Mesenchymal stem cell (in vitro differentiated cells and primary cell): ENCODE results near the gene F8A1.
"Not testable (repeated sequence)": the region's sequence is repeated elsewhere in the genome, so short reads cannot be mapped to it uniquely, and the experiment has no call there.

Experiments
- DNase-seq: peaks from one replicate; pipeline ENCODE4 v3.0.0-alpha.2; 2013
- H2AFZ ChIP-seq: one replicate; pipeline ENCODE4 v1.6.1; 2013; ENCODE audit warnings: low read depth, mild to moderate bottlenecking, control low read depth, inconsistent platforms, low read length, moderate library complexity
- H2AK5ac ChIP-seq: 2 replicates; pipeline ENCODE4 v1.6.1; 2013; ENCODE audit warnings: low read length, moderate library complexity, mild to moderate bottlenecking, inconsistent platforms; ENCODE audit not compliant: severe bottlenecking
- H2BK120ac ChIP-seq: one replicate; pipeline ENCODE4 v1.6.1; 2013; ENCODE audit warnings: low read depth, mild to moderate bottlenecking, inconsistent platforms, low read length, moderate library complexity
- H2BK12ac ChIP-seq, 2 experiments: one replicate each; pipeline ENCODE4 v1.6.1; 2013; ENCODE audit warnings: inconsistent platforms in 2 of 2, low read length in 2 of 2, mild to moderate bottlenecking in 2 of 2, moderate library complexity in 2 of 2, control low read depth in 1 of 2
- H2BK15ac ChIP-seq: one replicate; pipeline ENCODE4 v1.6.1; 2013; ENCODE audit warnings: mild to moderate bottlenecking, low read depth, inconsistent platforms; ENCODE audit not compliant: poor library complexity, severe bottlenecking
- H2BK5ac ChIP-seq: 2 replicates; pipeline ENCODE4 v1.6.1; 2013; ENCODE audit warnings: low read depth, mild to moderate bottlenecking, low read length, control low read depth, inconsistent platforms; ENCODE audit not compliant: poor library complexity, severe bottlenecking
- H3K14ac ChIP-seq, 2 experiments: one replicate each; pipeline ENCODE4 v1.6.1; 2013; ENCODE audit warnings: inconsistent platforms in 2 of 2, low read length in 2 of 2, control low read depth in 1 of 2, mild to moderate bottlenecking in 1 of 2, moderate library complexity in 1 of 2
- H3K18ac ChIP-seq, 2 experiments: one replicate each; pipeline ENCODE4 v1.6.1; 2013; ENCODE audit warnings: inconsistent platforms in 2 of 2, low read length in 2 of 2, control low read depth in 1 of 2, low read depth in 1 of 2, mild to moderate bottlenecking in 1 of 2
- H3K23ac ChIP-seq, 2 experiments: one replicate each; pipeline ENCODE4 v1.6.1; 2013; ENCODE audit warnings: inconsistent platforms in 2 of 2, low read length in 2 of 2, mild to moderate bottlenecking in 2 of 2, moderate library complexity in 2 of 2, control low read depth in 1 of 2
- H3K27ac ChIP-seq: 2 replicates; pipeline ENCODE4 v1.5.1; 2013; ENCODE audit warnings: mild to moderate bottlenecking, moderate library complexity, low read length, control low read depth, inconsistent platforms; ENCODE audit not compliant: poor library complexity, severe bottlenecking
- H3K27me3 ChIP-seq, 2 experiments: 2 replicates each; pipeline versions ENCODE4 v1.6.1 to v1.7.0; 2013; ENCODE audit warnings: low read length in 2 of 2, mild to moderate bottlenecking in 2 of 2, moderate library complexity in 2 of 2, control low read depth in 1 of 2, inconsistent platforms in 1 of 2; ENCODE audit not compliant: control insufficient read depth in 1 of 2, insufficient read depth in 1 of 2
- H3K36me3 ChIP-seq, 2 experiments: 2 replicates each; pipeline versions ENCODE4 v1.6.1 to v1.7.0; 2013; ENCODE audit warnings: low read length in 2 of 2, control low read depth in 1 of 2, inconsistent platforms in 1 of 2, low read depth in 1 of 2, mild to moderate bottlenecking in 1 of 2; ENCODE audit not compliant: insufficient read depth in 2 of 2, control insufficient read depth in 1 of 2
- H3K4ac ChIP-seq, 2 experiments: one replicate each; pipeline ENCODE4 v1.6.1; 2013; ENCODE audit warnings: inconsistent platforms in 2 of 2, low read length in 2 of 2, mild to moderate bottlenecking in 2 of 2, moderate library complexity in 2 of 2, control low read depth in 1 of 2, low read depth in 1 of 2
- H3K4me1 ChIP-seq: 2 replicates; pipeline ENCODE4 v1.6.1; 2013; ENCODE audit warnings: low read depth, low read length, control low read depth; ENCODE audit not compliant: control insufficient read depth, insufficient read depth
- H3K4me2 ChIP-seq: 2 replicates; pipeline ENCODE4 v1.6.1; 2013; ENCODE audit warnings: low read length, mild to moderate bottlenecking, inconsistent platforms; ENCODE audit not compliant: poor library complexity, severe bottlenecking
- H3K4me3 ChIP-seq, 2 experiments: 2 replicates each; pipeline versions ENCODE4 v1.5.1 to v1.7.0; 2013; ENCODE audit warnings: low read length in 2 of 2, mild to moderate bottlenecking in 2 of 2, control low read depth in 1 of 2, low read depth in 1 of 2; ENCODE audit not compliant: insufficient read depth in 1 of 2
- H3K79me1 ChIP-seq: replicated peaks from 2 replicates; pipeline ENCODE4 v1.6.1; 2013; ENCODE audit warnings: mild to moderate bottlenecking, control low read depth, low read length, inconsistent platforms; ENCODE audit not compliant: poor library complexity, severe bottlenecking
- H3K9ac ChIP-seq: 2 replicates; pipeline ENCODE4 v1.7.0; 2013; ENCODE audit warnings: mild to moderate bottlenecking, low read length, moderate library complexity
- H3K9me3 ChIP-seq: 2 replicates; pipeline ENCODE4 v1.7.0; 2013; ENCODE audit warnings: mild to moderate bottlenecking, low read length; ENCODE audit not compliant: control insufficient read depth
- H4K8ac ChIP-seq: one replicate; pipeline ENCODE4 v1.6.1; 2013; ENCODE audit warnings: inconsistent platforms, mild to moderate bottlenecking, low read length, moderate library complexity
- H4K91ac ChIP-seq: one replicate; pipeline ENCODE4 v1.6.1; 2013; ENCODE audit warnings: mild to moderate bottlenecking, low read length, inconsistent platforms
- WGBS: methylation state at CpG from one replicate; pipeline ENCODE4 v1.1.7; 2013; ENCODE audit warnings: mixed read lengths; 5-methylcytosine and 5-hydroxymethylcytosine counted together

Gene F8A1

GRCh38 chrX:154900323-154900722, 14.2 kb downstream of the F8A1 start:
- Histone ChIP-seq H2BK120ac (no peak overlapping the region), H2BK15ac (no peak overlapping the region), H3K4me1 (no peaks in the 10 kb centered on the region), H3K79me1 (no peaks in the 10 kb centered on the region), H2BK5ac (no peak overlapping the region), H3K4ac (no peak overlapping the region), H4K8ac (no peak overlapping the region), H2BK12ac (no peak overlapping the region), H3K36me3 (no peaks in the 10 kb centered on the region), H3K4me2 (no peak overlapping the region), H3K18ac (no peak overlapping the region), H3K4me3 (no peak overlapping the region), H4K91ac (no peak overlapping the region), H3K27me3 (peaks cover 0 to 5% of the 10 kb centered on the region in 2 experiments), H2AFZ (no peak overlapping the region), H3K14ac (no peak overlapping the region), H3K9me3 (no peaks in the 10 kb centered on the region), H2AK5ac (no peak overlapping the region), H3K9ac (no peak overlapping the region), H3K23ac (no peak overlapping the region), H3K27ac (no peak overlapping the region)
- WGBS = 97% methylated on average over 4 of the region's 8 CpGs
- DNase-seq = no peak

DNA sequence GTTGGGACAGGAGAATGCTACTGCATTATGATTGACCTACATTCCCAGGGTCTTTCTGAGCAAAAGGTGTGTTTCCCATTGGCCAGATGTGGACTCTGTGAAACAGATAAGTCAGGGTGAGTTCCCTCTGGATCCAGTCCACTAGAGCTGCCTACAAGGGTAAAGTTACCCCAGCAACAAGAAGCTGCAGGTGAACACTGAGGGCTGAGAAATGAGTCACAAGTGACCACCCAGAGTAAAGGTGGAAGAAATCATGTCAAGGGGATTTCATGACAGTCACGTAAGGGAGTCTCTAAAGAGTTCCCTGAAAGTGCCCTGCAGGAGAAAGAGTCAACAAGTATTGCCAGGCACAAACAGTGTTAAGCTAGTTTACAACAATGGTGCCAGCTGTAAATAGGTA, 16.3 kb downstream of the F8A1 start:
- H2AK5ac ChIP-seq = no peak overlapping the region
- no peak overlapping the region for H3K9ac ChIP-seq
- H3K9me3 ChIP-seq = no peaks in the 10 kb centered on the region
- no peak overlapping the region for H4K91ac ChIP-seq
- H3K14ac ChIP-seq = no peak overlapping the region
- no peak overlapping the region for H2BK5ac ChIP-seq
- no peak overlapping the region for H3K27ac ChIP-seq
- H2BK15ac ChIP-seq = no peak overlapping the region
- no CpG with 5 or more reads among the region's 1 CpG for WGBS
- no peak overlapping the region for H2AFZ ChIP-seq
- H3K4me2 ChIP-seq = no peak overlapping the region
- no peak overlapping the region for H3K4ac ChIP-seq
- H3K79me1 ChIP-seq = no peaks in the 10 kb centered on the region
- no peak overlapping the region for H2BK120ac ChIP-seq
- H3K23ac ChIP-seq = no peak overlapping the region
- H3K27me3 ChIP-seq = peaks cover 0 to 5% of the 10 kb centered on the region in 2 experiments
- no peak overlapping the region for H3K18ac ChIP-seq
- no peaks in the 10 kb centered on the region for H3K4me1 ChIP-seq
- H2BK12ac ChIP-seq = no peak overlapping the region
- no peak overlapping the region for H3K4me3 ChIP-seq
- H4K8ac ChIP-seq = no peak overlapping the region
- DNase-seq = no peak
- H3K36me3 ChIP-seq = no peaks in the 10 kb centered on the region

DNA sequence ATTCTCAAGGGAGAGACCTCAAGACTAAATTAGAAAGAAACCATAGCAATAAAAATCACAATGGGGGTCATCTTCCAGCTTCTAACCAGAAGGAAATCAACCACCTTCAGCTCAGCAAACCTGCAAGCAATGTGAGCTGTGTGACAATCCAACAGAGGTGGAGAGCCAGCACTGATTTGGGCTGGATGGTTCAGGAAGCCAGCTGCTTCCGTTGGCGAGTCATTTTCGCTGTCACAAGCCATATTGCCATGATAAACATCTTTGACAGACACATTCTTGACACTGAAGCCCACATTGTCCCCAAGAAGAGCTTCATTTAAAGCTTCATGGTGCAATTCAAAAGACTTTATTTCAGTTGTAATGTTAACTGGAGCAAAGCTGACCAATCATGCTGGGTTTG, 22.7 kb downstream of the F8A1 start:
- Histone ChIP-seq H3K36me3 (no peaks in the 10 kb centered on the region), H2AFZ (no peak overlapping the region), H3K4ac (no peak overlapping the region), H2BK5ac (no peak overlapping the region), H2BK12ac (no peak overlapping the region), H3K14ac (no peak overlapping the region), H3K79me1 (no peaks in the 10 kb centered on the region), H3K4me1 (no peaks in the 10 kb centered on the region), H2BK120ac (no peak overlapping the region), H3K9me3 (peaks cover 14% of the 10 kb centered on the region), H4K91ac (no peak overlapping the region), H3K9ac (no peak overlapping the region), H3K27me3 (no peaks in the 10 kb centered on the region), H4K8ac (no peak overlapping the region), H3K23ac (no peak overlapping the region), H3K27ac (no peak overlapping the region), H3K4me2 (no peak overlapping the region), H2AK5ac (no peak overlapping the region), H2BK15ac (no peak overlapping the region), H3K18ac (no peak overlapping the region), H3K4me3 (no peak overlapping the region)
- DNase-seq = no peak
- WGBS = no CpG with 5 or more reads among the region's 3 CpGs

DNA sequence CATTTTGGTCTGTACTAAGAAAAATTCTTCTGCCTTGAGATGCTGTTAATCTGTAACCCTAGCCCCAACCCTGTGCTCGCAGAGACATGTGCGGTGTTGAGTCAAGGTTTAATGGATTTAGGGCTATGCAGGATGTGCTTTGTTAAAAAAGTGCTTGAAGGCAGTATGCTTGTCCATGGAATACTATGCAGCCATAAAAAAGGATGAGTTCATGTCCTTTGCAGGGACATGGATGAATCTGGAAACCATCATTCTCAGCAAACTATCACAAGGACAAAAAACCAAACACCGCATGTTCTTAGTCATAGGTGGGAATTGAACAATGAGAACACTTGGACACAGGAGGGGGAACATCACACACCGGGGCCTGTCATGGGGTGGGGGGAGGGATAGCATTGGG, 23.9 kb downstream of the F8A1 start:
- not testable (repeated sequence) for H3K27me3 ChIP-seq, H2AK5ac ChIP-seq, H2AFZ ChIP-seq, H3K36me3 ChIP-seq, H3K79me1 ChIP-seq, H2BK5ac ChIP-seq, H2BK15ac ChIP-seq, H3K4me1 ChIP-seq, H3K4me3 ChIP-seq, H3K23ac ChIP-seq, H3K4me2 ChIP-seq, H3K14ac ChIP-seq, H4K91ac ChIP-seq, H2BK12ac ChIP-seq, H2BK120ac ChIP-seq, H3K18ac ChIP-seq, H3K4ac ChIP-seq, H3K9ac ChIP-seq, DNase-seq, H4K8ac ChIP-seq, H3K27ac ChIP-seq
- WGBS = 88% methylated on average over 2 of the region's 4 CpGs
- peaks cover 14% of the 10 kb centered on the region for H3K9me3 ChIP-seq
